ENCODE measurements around the gene SORL1-AS1.

The SORL1-AS1 gene

GRCh38 chr11:121448431-121448941 is 4.3 kb downstream of the SORL1-AS1 start:
- peaks cover 48% of the 10 kb centered on the region for H3K79me2 ChIP-seq (ENCODE audit: control insufficient read depth, insufficient read depth, low read length)
- peak; percentile 63; the same call in 1 of the 2 replicates for TF ChIP-seq TCF3 (IDR thresholded peaks at IDR 0.05; ENCODE audit: borderline replicate concordance, insufficient read depth, low read depth, low read length)
- no peak for TF ChIP-seq NFXL1 (IDR thresholded peaks at IDR 0.05; ENCODE audit: borderline replicate concordance)
- TF ChIP-seq CEBPB (IDR thresholded peaks at IDR 0.05; ENCODE audit: borderline replicate concordance in 1 of 2, low read depth in 2 of 2, low read length in 2 of 2) = no peak
- no peak for TF ChIP-seq STAT1 (conservative IDR thresholded peaks at IDR 0.05)
- no peak for TF ChIP-seq MAX (IDR thresholded peaks at IDR 0.05; ENCODE audit: low read depth, low read length)
- TF ChIP-seq PBX3 (IDR thresholded peaks at IDR 0.05; ENCODE audit: insufficient replicate concordance, low read depth, low read length) = no peak
- no peak for TF ChIP-seq POLR2A (IDR thresholded peaks at IDR 0.05; ENCODE audit: low read depth, low read length)
- TF ChIP-seq RELA (IDR thresholded peaks at IDR 0.05; ENCODE audit: borderline replicate concordance, partially characterized antibody) = peak; percentile 38
- TF ChIP-seq USF2 (IDR thresholded peaks at IDR 0.05; ENCODE audit: borderline replicate concordance, low read depth, low read length) = no peak
- TF ChIP-seq JUND (IDR thresholded peaks at IDR 0.05; ENCODE audit: low read depth, low read length) = no peak
- no peak for TF ChIP-seq MYC (IDR thresholded peaks at IDR 0.05; ENCODE audit: insufficient read depth, insufficient read length, insufficient replicate concordance, low read length, severe bottlenecking)
- TF ChIP-seq CBX5 (IDR thresholded peaks at IDR 0.05; ENCODE audit: low read depth) = no peak
- no peak for TF ChIP-seq CHD2 (IDR thresholded peaks at IDR 0.05; ENCODE audit: borderline replicate concordance, low read depth, low read length)
- TF ChIP-seq TARDBP (IDR thresholded peaks at IDR 0.05; ENCODE audit: borderline replicate concordance) = no peak
- no peak for TF ChIP-seq RAD51 (IDR thresholded peaks at IDR 0.05)
- no peak for TF ChIP-seq RAD21 (IDR thresholded peaks at IDR 0.05; ENCODE audit: insufficient read depth, low read depth, low read length)
- no peak for TF ChIP-seq SMC3 (IDR thresholded peaks at IDR 0.05; ENCODE audit: borderline replicate concordance, low read length)
- TF ChIP-seq YBX1 (IDR thresholded peaks at IDR 0.05) = no peak
- no peak for TF ChIP-seq USF1 (IDR thresholded peaks at IDR 0.05; ENCODE audit: borderline replicate concordance, extremely low read length, insufficient read depth, low read depth, low read length)
- TF ChIP-seq YY1 (IDR thresholded peaks at IDR 0.05; ENCODE audit: low read depth, low read length) = no peak
- TF ChIP-seq NR2C1 (IDR thresholded peaks at IDR 0.05) = no peak
- no peak for TF ChIP-seq ZNF622 (IDR thresholded peaks at IDR 0.05)
- TF ChIP-seq SMAD1 (IDR thresholded peaks at IDR 0.05; ENCODE audit: low read depth, partially characterized antibody) = no peak
- no peak for TF ChIP-seq CHD4 (IDR thresholded peaks at IDR 0.05)

More at GRCh38 chr11:121448431-121448941, 4.3 kb downstream of the SORL1-AS1 start:
- Histone ChIP-seq H3K4me2 (ENCODE audit: control insufficient read depth, insufficient read depth) (peak overlapping the region; percentile 77), H4K20me1 (ENCODE audit: control insufficient read depth, insufficient read depth) (no peaks in the 10 kb centered on the region), H3K9ac (ENCODE audit: control insufficient read depth, insufficient read depth, low read length) (peak overlapping the region; percentile 56), H3K36me3 (ENCODE audit: control insufficient read depth in 2 of 2, insufficient read depth in 2 of 2, low read length in 1 of 2) (no peaks in the 10 kb centered on the region), H3K27ac (ENCODE audit: control insufficient read depth, insufficient read depth) (peak overlapping the region; percentile 76), H2AFZ (ENCODE audit: control insufficient read depth, low read depth, low read length) (peak overlapping the region; percentile 20), H3K9me3 (replicated peaks; ENCODE audit: control insufficient read depth, insufficient read depth, low read length) (no peaks in the 10 kb centered on the region), H3K4me1 (ENCODE audit: control insufficient read depth, insufficient read depth, low read length) (peaks cover 59% of the 10 kb centered on the region), H3K27me3 (replicated peaks in 1 of 2; ENCODE audit: control insufficient read depth in 2 of 2, insufficient read depth in 2 of 2, low read length in 1 of 2) (no peaks in the 10 kb centered on the region), H3K4me3 (no peak overlapping the region)
- intact Hi-C loops (cut with micrococcal nuclease; ENCODE audit: unreplicated experiment) = no loop called here
- CTCF ChIA-PET = interaction anchor here (0.6 to 6.6 kb wide), 9 partner anchors 8 to 143 kb away, joined by 3 to 50 read pairs (median 6); no protein-coding TSS in a partner anchor
- POLR2A ChIA-PET = interaction anchor here (1.1 to 4.9 kb wide), 5 partner anchors 16 to 121 kb away, joined by 3 to 86 read pairs (median 5); no protein-coding TSS in a partner anchor
- in situ Hi-C loops (cut with MboI) = no loop called here
- WGBS (ENCODE audit: insufficient coverage, insufficient replicate concordance, low lambda C conversion rate, missing lambda C conversion rate) = 0% methylated on average over 3 of the region's 3 CpGs
- SMC1A ChIA-PET (ENCODE audit: uncharacterized antibody, unreplicated experiment) = interaction anchor here (1.4 to 14.0 kb wide), 11 partner anchors 13 to 143 kb away, joined by 3 to 266 read pairs (median 34); no protein-coding TSS in a partner anchor
- FAIRE-seq = no peak
- ATAC-seq = peak; percentile 3
- RAD21 ChIA-PET (ENCODE audit: unreplicated experiment) = interaction anchor here (0.9 to 12.7 kb wide), 15 partner anchors 15 to 142 kb away, joined by 3 to 232 read pairs (median 15); no protein-coding TSS in a partner anchor
- no TSS peak for BruUV-seq (replicated peaks)
- no peak for DNase-seq (ENCODE audit: low read depth, low spot score)
